Body of pancreas (tissue), 4 donors: ENCODE data around the gene CLEC1A.

Experiments
- POLR2A ChIP-seq, 3 donors: fragments of 450-650 bp; IDR thresholded peaks; one replicate each; pipeline ENCODE4 v1.6.1; 2016; ENCODE audit warnings: antibody characterized with exemption in 3 of 3, mild to moderate bottlenecking in 2 of 3
- TF ChIP-seq, protein P1 (sequence below), 7 experiments: fragments of 450-650 bp in 4 of 7; fragments of 200-600 bp in 3 of 7; sonication (generic) in 3 of 7; IDR thresholded peaks; one replicate each; pipeline ENCODE4 v1.5.1; 2016 to 2019; ENCODE audit warnings: antibody characterized with exemption in 7 of 7

DNA sequence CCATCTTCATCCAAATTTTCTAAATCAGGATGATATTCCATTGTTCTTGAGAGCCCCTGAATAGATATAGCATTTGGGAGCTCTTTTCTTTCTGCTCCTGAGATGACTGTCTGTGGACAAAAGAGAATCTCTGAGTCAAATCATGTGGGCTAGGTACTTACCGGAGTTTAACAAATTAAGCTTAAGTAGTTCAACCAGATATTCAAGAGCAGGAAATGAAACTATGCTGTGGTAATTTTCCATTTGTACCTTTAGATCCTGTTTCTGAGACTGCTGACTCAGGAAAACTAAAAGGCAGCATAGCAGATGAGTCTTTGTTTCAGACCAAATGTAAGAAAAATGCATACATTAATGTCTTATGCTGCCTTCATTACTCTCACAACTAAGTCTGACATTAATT, 31.3 kb upstream of the CLEC1A start, which contains the start of gene CLEC7A:
- TF ChIP-seq, protein P1, sequence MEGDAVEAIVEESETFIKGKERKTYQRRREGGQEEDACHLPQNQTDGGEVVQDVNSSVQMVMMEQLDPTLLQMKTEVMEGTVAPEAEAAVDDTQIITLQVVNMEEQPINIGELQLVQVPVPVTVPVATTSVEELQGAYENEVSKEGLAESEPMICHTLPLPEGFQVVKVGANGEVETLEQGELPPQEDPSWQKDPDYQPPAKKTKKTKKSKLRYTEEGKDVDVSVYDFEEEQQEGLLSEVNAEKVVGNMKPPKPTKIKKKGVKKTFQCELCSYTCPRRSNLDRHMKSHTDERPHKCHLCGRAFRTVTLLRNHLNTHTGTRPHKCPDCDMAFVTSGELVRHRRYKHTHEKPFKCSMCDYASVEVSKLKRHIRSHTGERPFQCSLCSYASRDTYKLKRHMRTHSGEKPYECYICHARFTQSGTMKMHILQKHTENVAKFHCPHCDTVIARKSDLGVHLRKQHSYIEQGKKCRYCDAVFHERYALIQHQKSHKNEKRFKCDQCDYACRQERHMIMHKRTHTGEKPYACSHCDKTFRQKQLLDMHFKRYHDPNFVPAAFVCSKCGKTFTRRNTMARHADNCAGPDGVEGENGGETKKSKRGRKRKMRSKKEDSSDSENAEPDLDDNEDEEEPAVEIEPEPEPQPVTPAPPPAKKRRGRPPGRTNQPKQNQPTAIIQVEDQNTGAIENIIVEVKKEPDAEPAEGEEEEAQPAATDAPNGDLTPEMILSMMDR (IDR thresholded peaks at IDR 0.05), result no peak
- peak in 2 of 3 donors; percentile 14 to 52 for TF ChIP-seq POLR2A (IDR thresholded peaks at IDR 0.05)
